Measurements from ENCODE around the gene RELL1.

DNA sequence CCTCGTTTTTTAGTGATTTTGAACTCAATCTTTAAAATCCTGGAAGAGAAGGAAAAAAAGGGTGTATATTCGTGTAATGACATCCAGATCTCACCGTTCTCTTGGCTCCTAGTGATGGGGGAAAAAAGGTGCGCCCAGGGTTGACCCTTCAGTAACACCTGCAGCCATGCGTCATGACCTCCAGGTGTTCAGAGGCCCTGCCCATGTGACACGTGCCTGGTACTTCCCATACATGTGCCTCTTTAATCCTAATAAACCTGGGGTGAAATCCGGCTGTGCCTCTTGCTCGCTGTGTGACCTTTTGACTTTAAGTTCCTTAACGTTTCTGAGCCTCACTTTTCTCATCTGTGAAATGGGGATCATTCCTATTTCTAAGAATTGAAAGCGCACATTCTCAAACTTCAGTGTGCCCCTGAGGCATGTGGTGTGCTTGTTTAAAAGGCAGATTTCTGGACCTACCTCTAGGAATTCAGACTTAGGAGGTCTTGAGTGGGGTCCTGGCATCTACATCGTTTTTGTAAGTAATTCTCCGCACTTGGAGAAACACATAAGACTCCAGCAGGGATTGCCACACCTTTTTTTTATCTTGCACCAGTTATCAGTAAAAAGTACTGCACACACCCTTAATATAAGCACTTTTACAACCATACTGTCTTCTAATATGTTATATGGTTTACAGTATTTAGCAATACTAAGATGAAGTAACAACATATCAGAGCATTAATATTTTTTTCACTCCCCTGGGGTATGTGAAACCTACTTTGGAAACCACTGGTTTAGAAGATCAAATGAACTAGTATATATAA lies 90.1 kb downstream of the RELL1 start:
- TF ChIP-seq, protein P1, sequence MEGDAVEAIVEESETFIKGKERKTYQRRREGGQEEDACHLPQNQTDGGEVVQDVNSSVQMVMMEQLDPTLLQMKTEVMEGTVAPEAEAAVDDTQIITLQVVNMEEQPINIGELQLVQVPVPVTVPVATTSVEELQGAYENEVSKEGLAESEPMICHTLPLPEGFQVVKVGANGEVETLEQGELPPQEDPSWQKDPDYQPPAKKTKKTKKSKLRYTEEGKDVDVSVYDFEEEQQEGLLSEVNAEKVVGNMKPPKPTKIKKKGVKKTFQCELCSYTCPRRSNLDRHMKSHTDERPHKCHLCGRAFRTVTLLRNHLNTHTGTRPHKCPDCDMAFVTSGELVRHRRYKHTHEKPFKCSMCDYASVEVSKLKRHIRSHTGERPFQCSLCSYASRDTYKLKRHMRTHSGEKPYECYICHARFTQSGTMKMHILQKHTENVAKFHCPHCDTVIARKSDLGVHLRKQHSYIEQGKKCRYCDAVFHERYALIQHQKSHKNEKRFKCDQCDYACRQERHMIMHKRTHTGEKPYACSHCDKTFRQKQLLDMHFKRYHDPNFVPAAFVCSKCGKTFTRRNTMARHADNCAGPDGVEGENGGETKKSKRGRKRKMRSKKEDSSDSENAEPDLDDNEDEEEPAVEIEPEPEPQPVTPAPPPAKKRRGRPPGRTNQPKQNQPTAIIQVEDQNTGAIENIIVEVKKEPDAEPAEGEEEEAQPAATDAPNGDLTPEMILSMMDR (tag by site-specific recombination; IDR thresholded peaks at IDR 0.05) = no peak
- TF ChIP-seq, protein P2, sequence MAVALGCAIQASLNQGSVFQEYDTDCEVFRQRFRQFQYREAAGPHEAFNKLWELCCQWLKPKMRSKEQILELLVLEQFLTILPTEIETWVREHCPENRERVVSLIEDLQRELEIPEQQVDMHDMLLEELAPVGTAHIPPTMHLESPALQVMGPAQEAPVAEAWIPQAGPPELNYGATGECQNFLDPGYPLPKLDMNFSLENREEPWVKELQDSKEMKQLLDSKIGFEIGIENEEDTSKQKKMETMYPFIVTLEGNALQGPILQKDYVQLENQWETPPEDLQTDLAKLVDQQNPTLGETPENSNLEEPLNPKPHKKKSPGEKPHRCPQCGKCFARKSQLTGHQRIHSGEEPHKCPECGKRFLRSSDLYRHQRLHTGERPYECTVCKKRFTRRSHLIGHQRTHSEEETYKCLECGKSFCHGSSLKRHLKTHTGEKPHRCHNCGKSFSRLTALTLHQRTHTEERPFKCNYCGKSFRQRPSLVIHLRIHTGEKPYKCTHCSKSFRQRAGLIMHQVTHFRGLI (tag by site-specific recombination; IDR thresholded peaks at IDR 0.05) = no peak
- TF ChIP-seq, protein P3, sequence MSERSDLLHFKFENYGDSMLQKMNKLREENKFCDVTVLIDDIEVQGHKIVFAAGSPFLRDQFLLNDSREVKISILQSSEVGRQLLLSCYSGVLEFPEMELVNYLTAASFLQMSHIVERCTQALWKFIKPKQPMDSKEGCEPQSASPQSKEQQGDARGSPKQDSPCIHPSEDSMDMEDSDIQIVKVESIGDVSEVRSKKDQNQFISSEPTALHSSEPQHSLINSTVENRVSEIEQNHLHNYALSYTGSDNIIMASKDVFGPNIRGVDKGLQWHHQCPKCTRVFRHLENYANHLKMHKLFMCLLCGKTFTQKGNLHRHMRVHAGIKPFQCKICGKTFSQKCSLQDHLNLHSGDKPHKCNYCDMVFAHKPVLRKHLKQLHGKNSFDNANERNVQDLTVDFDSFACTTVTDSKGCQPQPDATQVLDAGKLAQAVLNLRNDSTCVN (tag by site-specific recombination; optimal IDR thresholded peaks at IDR 0.05) = no peak
- no peak for TF ChIP-seq ZNF558 (tag by site-specific recombination; IDR thresholded peaks at IDR 0.05)
- no peak for TF ChIP-seq YY1 (tag by site-specific recombination; IDR thresholded peaks at IDR 0.05)
- no peak for TF ChIP-seq RBAK (tag by site-specific recombination; IDR thresholded peaks at IDR 0.05)
- TF ChIP-seq SP2 (tag by site-specific recombination; IDR thresholded peaks at IDR 0.05) = no peak
- no peak for TF ChIP-seq ZNF335 (tag by site-specific recombination; conservative IDR thresholded peaks at IDR 0.05)
- TF ChIP-seq ZNF221 (tag by site-specific recombination; IDR thresholded peaks at IDR 0.05; ENCODE audit: borderline replicate concordance) = no peak
- no peak for TF ChIP-seq ZNF837 (tag by site-specific recombination; IDR thresholded peaks at IDR 0.05)
- TF ChIP-seq ZNF2 (tag by site-specific recombination; IDR thresholded peaks at IDR 0.05) = no peak
- no peak for TF ChIP-seq SALL2 (tag by site-specific recombination; IDR thresholded peaks at IDR 0.05; ENCODE audit: borderline replicate concordance)
- TF ChIP-seq, protein P4, sequence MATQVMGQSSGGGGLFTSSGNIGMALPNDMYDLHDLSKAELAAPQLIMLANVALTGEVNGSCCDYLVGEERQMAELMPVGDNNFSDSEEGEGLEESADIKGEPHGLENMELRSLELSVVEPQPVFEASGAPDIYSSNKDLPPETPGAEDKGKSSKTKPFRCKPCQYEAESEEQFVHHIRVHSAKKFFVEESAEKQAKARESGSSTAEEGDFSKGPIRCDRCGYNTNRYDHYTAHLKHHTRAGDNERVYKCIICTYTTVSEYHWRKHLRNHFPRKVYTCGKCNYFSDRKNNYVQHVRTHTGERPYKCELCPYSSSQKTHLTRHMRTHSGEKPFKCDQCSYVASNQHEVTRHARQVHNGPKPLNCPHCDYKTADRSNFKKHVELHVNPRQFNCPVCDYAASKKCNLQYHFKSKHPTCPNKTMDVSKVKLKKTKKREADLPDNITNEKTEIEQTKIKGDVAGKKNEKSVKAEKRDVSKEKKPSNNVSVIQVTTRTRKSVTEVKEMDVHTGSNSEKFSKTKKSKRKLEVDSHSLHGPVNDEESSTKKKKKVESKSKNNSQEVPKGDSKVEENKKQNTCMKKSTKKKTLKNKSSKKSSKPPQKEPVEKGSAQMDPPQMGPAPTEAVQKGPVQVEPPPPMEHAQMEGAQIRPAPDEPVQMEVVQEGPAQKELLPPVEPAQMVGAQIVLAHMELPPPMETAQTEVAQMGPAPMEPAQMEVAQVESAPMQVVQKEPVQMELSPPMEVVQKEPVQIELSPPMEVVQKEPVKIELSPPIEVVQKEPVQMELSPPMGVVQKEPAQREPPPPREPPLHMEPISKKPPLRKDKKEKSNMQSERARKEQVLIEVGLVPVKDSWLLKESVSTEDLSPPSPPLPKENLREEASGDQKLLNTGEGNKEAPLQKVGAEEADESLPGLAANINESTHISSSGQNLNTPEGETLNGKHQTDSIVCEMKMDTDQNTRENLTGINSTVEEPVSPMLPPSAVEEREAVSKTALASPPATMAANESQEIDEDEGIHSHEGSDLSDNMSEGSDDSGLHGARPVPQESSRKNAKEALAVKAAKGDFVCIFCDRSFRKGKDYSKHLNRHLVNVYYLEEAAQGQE (tag by site-specific recombination; IDR thresholded peaks at IDR 0.05) = no peak
